AG04449 (cell line): ENCODE measurements around the gene MAPT.

Source experiments
- CTCF ChIA-PET: fragments of 350-600 bp; formaldehyde crosslinking; extraction: SDS; loops from one replicate; lab custom pipeline; 2021; ENCODE audit warnings: antibody characterized with exemption; lab: Yijun Ruan, JAX
- POLR2A ChIA-PET: fragments of 400-600, 350-600 bp; formaldehyde crosslinking; extraction: SDS; loops from one replicate; lab custom pipeline; 2020; ENCODE audit warnings: antibody characterized with exemption, inconsistent platforms; lab: Yijun Ruan, JAX
- DNase-seq: peaks from one replicate; pipeline ENCODE4 v3.0.0-alpha.2; 2010; ENCODE audit warnings: low read depth, low spot score
- H3K4me3 ChIP-seq: 2 replicates; pipeline ENCODE4 v1.5.1; 2011; ENCODE audit warnings: low read depth, mild to moderate bottlenecking, control low read depth, low read length
- TF ChIP-seq, protein P1 (sequence below): IDR thresholded peaks from one replicate; pipeline ENCODE4 v1.5.1; 2011; ENCODE audit warnings: mild to moderate bottlenecking, moderate library complexity, low read length, control low read depth, inconsistent platforms; ENCODE audit not compliant: insufficient read depth; ENCODE audit errors: missing control alignments

The MAPT gene

DNA sequence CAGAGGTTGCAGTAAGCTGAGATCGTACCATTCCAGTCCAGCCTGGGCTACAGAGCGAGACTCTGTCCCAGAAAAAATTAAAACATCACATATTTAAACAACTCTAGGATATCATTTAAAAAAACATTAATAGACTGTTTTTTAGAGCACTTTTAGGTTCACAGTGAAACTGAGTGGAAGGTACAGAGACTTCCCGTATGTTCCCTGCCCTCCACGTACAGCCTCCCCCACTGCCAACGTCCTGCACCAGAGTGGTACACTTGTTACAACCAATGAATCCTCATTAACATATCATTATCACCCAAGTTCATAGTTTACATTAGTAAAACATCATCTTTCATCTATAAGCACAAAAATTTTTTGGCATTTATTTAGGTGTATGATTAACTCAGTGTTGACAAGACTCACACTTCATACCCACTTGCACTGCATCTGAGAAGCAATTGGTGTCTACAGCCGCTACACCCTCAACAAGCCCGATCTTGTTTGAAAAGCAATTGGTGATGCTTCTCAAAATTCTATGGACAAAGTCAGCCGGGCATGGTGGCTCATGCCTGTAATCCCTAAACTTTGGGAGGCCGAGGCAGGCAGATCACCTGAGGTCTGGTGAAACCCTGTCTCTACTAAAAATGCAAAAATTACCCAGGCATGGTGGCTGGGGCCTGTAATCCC is 64.8 kb downstream of the MAPT start:
- ChIA-PET CTCF (no interaction called here), POLR2A (no interaction called here)
- no peak overlapping the region for H3K4me3 ChIP-seq
- no peak for DNase-seq
- TF ChIP-seq, protein P1, sequence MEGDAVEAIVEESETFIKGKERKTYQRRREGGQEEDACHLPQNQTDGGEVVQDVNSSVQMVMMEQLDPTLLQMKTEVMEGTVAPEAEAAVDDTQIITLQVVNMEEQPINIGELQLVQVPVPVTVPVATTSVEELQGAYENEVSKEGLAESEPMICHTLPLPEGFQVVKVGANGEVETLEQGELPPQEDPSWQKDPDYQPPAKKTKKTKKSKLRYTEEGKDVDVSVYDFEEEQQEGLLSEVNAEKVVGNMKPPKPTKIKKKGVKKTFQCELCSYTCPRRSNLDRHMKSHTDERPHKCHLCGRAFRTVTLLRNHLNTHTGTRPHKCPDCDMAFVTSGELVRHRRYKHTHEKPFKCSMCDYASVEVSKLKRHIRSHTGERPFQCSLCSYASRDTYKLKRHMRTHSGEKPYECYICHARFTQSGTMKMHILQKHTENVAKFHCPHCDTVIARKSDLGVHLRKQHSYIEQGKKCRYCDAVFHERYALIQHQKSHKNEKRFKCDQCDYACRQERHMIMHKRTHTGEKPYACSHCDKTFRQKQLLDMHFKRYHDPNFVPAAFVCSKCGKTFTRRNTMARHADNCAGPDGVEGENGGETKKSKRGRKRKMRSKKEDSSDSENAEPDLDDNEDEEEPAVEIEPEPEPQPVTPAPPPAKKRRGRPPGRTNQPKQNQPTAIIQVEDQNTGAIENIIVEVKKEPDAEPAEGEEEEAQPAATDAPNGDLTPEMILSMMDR: no peak

DNA sequence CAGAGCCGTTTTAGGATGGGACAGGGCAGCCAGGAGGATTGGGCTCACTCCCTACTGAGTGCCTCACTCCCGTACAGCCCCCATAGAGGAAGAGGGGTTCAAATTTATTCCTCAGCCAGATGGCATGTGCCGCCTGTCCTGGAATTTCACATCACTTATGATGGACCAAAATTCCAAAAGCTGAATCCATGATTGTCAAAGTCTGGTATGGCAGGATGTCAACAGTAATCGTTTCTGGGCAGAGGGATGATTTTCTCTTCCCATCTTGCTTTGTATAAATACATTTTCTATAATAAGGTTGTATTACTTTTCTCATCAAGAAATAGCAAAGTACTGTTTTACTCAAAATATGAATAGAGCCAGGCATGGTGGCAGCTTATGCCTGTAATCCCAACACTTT is 66.0 kb downstream of the MAPT start:
- no peak overlapping the region for H3K4me3 ChIP-seq
- TF ChIP-seq, protein P1: no peak
- no peak for DNase-seq
- CTCF ChIA-PET: interaction anchor here (4.3 kb wide), 1 partner anchor 11 kb away, joined by 20 read pairs; no protein-coding TSS in a partner anchor
- POLR2A ChIA-PET: no interaction called here

DNA sequence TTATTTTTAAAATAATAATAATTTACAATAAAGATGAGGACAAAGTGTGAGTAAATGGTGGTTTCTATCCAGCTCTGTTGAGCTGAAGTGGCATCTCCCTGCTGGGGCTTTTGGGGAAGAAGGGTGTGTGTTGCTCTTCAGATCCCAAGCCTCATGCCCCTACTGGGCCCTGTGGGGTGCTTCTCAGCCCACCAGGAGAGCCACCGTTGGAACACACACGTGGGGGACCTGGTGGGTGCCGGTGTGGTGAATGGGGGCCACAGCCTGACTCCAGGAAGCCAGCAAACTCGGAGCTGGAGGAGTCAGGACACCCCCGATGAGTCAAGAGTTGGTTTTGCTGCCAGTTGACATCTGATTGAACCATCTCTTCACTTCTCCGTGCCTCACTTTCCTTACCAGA is 66.9 kb downstream of the MAPT start:
- TF ChIP-seq, protein P1: no peak
- POLR2A ChIA-PET: interaction anchor here (0.7 kb wide), 1 partner anchor 159 kb away, joined by 3 read pairs; no protein-coding TSS in a partner anchor
- CTCF ChIA-PET: interaction anchor here (4.3 kb wide), 1 partner anchor 12 kb away, joined by 20 read pairs; no protein-coding TSS in a partner anchor
- no peak for DNase-seq
- H3K4me3 ChIP-seq: no peak overlapping the region

DNA sequence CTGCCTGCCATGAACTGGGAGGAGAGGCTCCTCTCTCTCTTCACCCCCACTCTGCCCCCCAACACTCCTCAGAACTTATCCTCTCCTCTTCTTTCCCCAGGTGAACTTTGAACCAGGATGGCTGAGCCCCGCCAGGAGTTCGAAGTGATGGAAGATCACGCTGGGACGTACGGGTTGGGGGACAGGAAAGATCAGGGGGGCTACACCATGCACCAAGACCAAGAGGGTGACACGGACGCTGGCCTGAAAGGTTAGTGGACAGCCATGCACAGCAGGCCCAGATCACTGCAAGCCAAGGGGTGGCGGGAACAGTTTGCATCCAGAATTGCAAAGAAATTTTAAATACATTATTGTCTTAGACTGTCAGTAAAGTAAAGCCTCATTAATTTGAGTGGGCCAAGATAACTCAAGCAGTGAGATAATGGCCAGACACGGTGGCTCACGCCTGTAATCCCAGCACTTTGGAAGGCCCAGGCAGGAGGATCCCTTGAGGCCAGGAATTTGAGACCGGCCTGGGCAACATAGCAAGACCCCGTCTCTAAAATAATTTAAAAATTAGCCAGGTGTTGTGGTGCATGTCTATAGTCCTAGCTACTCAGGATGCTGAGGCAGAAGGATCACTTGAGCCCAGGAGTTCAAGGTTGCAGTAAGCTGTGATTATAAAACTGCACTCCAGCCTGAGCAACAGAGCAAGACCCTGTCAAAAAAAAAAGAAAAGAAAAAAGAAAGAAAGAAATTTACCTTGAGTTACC is 68.0 kb downstream of the MAPT start:
- DNase-seq: no peak
- H3K4me3 ChIP-seq: no peak overlapping the region
- CTCF ChIA-PET: interaction anchor here (4.3 kb wide), 1 partner anchor 13 kb away, joined by 20 read pairs; no protein-coding TSS in a partner anchor
- POLR2A ChIA-PET: no interaction called here
- TF ChIP-seq, protein P1: no peak

DNA sequence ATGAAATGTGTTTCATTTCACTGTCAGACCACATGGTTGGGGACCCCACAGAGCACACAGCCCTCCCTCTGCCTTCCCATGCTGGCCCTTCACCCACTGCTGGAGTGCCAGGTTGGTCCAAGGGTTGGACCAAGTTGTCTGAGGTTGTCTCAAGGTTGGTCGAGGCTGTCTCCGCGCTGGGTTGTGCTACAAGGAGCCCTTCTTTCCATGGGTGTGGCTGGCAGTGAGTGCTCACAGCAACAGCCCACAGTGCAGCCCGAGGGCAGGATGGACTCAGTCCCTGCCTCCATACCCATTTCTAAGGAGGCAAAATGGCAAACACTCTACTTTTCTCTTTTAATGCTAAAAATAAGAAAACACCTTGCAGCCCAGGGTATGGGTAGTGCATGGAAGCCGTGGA is 68.9 kb downstream of the MAPT start:
- DNase-seq: no peak
- CTCF ChIA-PET: interaction anchor here (4.3 kb wide), 1 partner anchor 14 kb away, joined by 20 read pairs; no protein-coding TSS in a partner anchor
- no peak overlapping the region for H3K4me3 ChIP-seq
- POLR2A ChIA-PET: no interaction called here
- TF ChIP-seq, protein P1: no peak

DNA sequence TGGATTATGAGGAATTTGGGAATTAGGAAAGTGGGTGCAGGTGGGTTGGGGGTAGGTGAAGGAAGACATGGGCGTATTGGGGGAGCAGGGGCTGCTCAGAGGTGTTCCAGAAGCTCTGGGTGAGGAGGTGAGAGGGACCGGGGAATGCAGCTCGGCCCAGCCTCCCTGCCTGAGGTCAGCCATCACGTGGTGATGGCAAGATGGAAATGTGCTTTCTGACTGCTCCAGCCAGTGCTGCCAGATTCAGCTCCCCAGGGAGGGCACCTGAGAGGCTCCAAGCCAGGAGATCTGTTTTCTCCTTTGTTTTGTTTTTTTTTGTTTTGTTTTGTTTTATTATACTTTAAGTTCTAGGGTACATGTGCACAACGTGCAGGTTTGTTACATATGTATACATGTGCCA is 69.5 kb downstream of the MAPT start:
- H3K4me3 ChIP-seq: no peak overlapping the region
- TF ChIP-seq, protein P1: no peak
- ChIA-PET CTCF (interaction anchor here (4.3 kb wide), 1 partner anchor 15 kb away, joined by 20 read pairs; no protein-coding TSS in a partner anchor), POLR2A (no interaction called here)
- DNase-seq: no peak
